ENCODE measurements around the gene ADIPOR2.

GRCh38 chr12:1794440-1795090, 103.7 kb downstream of the ADIPOR2 start:
- no peak for TF ChIP-seq CTCF (conservative IDR thresholded peaks at IDR 0.05; ENCODE audit: low read depth, low read length)
- no peak for TF ChIP-seq EZH2phosphoT487 (IDR thresholded peaks at IDR 0.05; ENCODE audit: borderline replicate concordance, low read length)
- TF ChIP-seq EZH2 (IDR thresholded peaks at IDR 0.05; ENCODE audit: low read length, unreplicated experiment) = no peak

Data from PC-3 (cell line).